GM12878 (cell line): ENCODE measurements around the gene DEFB110.

Experiments used
- HDAC2 ChIP-seq: fragments of 200-600 bp; sonication (generic); IDR thresholded peaks from 2 replicates; pipeline ENCODE4 v1.6.1; 2017
- IKZF1 ChIP-seq: fragments of 450-650 bp; conservative IDR thresholded peaks from 2 replicates; pipeline ENCODE4 v1.6.1; 2017; ENCODE audit warnings: antibody characterized with exemption, mild to moderate bottlenecking

GRCh38 chr6:50030777-50031562 lies 9.2 kb upstream of the DEFB110 start:
- TF ChIP-seq HDAC2 (no peak), IKZF1 (no peak)
